HFFc6 (cell line): Measurements from ENCODE around the gene GALNT17. TPM values are rescaled to one million over a fixed set of nuclear protein-coding genes. Genes with fewer than 3 reads are reported as not detected.

Experiments used
- DNase-seq: peaks from one replicate; pipeline ENCODE4 v3.0.0-alpha.2; 2018
- H3K27ac Mint-ChIP-seq: 2 replicates; pipeline ENCODE4 v1.8.0; 2020; ENCODE audit warnings: mild to moderate bottlenecking, mixed read lengths
- H3K27me3 Mint-ChIP-seq: 2 replicates; pipeline ENCODE4 v1.8.0; 2021; ENCODE audit warnings: mild to moderate bottlenecking, moderate library complexity, mixed read lengths; ENCODE audit not compliant: insufficient read depth
- H3K36me3 Mint-ChIP-seq: 2 replicates; pipeline ENCODE4 v1.8.0; 2021; ENCODE audit warnings: low read depth, mixed read lengths
- H3K4me1 Mint-ChIP-seq: 2 replicates; pipeline ENCODE4 v1.8.0; 2020; ENCODE audit warnings: low read depth, mixed read lengths
- H3K4me3 Mint-ChIP-seq: 2 replicates; pipeline ENCODE4 v1.8.0; 2020; ENCODE audit warnings: mild to moderate bottlenecking, moderate library complexity, mixed read lengths
- H3K9me3 Mint-ChIP-seq: 2 replicates; pipeline ENCODE4 v1.8.0; 2020; ENCODE audit warnings: mild to moderate bottlenecking, mixed read lengths
- CTCF ChIP-seq: fragments of 200-600 bp; sonication (generic); IDR thresholded peaks from 2 replicates; pipeline ENCODE4 v1.5.0; 2021; ENCODE audit warnings: antibody characterized with exemption, mild to moderate bottlenecking
- total RNA-seq, 6 experiments: library from RNA; stranded (reverse); fragmentation: NEBNext Ultra II Directional; extraction: Animal tissue kit (Norgen Biotek cat#: 25700); gene quantifications; 2 replicates in 1 of 6; 3 replicates in 5 of 6; pipeline ENCODE4 v1.2.3, GENCODE V29; 2021

The GALNT17 gene
- total RNA-seq, 6 experiments from 2014 or later = not detected

DNA sequence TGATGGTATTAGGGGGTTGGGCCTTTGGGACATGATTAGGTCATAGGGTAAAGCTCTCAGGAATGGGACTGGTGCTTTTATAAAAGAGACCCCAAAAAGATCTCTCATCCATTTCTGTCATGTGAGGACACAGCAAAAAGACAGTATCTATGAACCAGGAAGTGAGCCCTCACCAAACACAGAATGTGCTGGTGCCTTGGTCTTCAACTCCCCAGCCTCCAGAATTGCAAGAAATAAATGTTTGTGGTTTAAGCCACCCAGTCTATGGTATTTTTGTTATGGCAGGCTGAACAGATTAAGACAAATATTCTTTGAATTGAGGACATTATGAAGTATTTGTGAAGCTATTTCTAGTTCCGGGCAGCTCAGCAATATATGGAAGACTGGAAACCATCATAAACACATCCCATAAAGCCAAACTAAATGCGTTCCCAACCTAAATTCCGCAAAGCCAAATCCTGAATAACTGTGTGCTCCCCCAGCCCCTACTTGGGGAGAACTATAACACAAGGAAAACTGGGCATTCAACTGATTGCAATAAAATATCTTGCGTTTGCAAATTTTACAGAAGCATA is 153.7 kb downstream of the GALNT17 start:
- Mint-ChIP-seq H3K27me3 (no peaks in the 10 kb centered on the region), H3K9me3 (peaks cover 42% of the 10 kb centered on the region), H3K4me1 (no peaks in the 10 kb centered on the region), H3K27ac (no peak overlapping the region), H3K36me3 (no peaks in the 10 kb centered on the region), H3K4me3 (no peak overlapping the region)
- no peak for TF ChIP-seq CTCF
- DNase-seq = no peak

DNA sequence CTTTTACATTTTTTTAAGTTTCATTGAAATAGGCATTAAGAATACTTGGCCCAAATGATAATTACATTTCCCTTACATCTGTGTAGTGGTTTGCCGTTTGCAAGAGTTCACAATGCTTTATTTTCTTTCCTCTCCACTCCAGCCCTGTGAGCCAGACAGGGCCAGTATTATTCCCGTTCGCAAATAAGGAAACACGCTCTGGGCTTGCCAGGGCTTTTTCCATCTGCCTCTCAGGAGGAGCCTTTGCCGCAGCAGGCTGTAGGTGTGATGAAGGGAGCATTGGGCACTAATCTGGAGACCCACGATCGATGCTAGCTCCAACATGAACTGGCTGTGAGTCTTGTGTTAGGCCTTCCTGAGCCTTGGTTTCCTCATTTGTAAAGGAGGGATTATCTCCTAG is 154.4 kb downstream of the GALNT17 start:
- Mint-ChIP-seq H3K4me3 (no peak overlapping the region), H3K9me3 (peaks cover 40% of the 10 kb centered on the region), H3K4me1 (no peaks in the 10 kb centered on the region), H3K27ac (no peak overlapping the region), H3K27me3 (no peaks in the 10 kb centered on the region), H3K36me3 (no peaks in the 10 kb centered on the region)
- no peak for TF ChIP-seq CTCF
- DNase-seq = no peak

DNA sequence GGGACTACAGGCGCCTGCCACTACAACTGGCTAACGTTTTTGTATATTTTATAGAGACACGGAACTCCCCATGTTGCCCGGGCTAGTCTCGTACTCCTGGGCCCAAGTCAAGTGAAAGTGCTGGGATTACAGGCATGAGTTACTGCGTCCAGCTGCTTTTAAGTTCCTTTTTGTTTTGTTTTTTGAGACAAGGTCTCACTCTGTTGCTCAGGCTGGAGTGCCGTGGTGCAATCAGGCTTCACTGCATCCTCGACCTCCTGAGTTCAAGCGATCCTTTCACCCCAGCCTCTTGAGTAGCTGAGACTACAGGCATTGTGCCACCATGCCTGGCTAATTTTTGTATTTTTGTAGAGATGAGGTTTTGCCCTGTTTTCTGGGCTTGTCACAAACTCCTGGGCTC is 155.0 kb downstream of the GALNT17 start:
- no peak for TF ChIP-seq CTCF
- Mint-ChIP-seq H3K4me1 (no peaks in the 10 kb centered on the region), H3K27ac (no peak overlapping the region), H3K27me3 (no peaks in the 10 kb centered on the region), H3K9me3 (peaks cover 35% of the 10 kb centered on the region), H3K4me3 (no peak overlapping the region), H3K36me3 (no peaks in the 10 kb centered on the region)
- no peak for DNase-seq

DNA sequence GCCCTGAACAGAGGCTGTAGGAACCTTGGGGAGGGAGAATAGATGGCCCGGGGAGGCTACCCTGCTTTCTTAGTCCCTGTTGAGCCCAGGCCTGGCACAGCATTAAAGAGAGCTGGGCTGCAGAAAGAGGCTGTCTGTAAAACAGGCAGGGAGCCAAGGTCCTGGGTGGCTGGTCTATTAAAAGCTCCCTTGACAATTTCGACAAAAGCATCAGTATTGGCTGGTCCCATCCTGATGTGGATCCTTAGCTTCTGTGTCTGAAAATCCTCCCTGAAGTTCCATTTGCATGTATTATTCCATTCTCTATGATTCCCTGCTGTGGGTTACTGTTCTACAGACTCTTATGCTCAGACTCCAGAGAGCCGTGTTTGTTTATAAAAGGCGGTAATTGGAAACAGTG is 158.5 kb downstream of the GALNT17 start:
- Mint-ChIP-seq H3K4me1 (no peaks in the 10 kb centered on the region), H3K27ac (no peak overlapping the region)
- DNase-seq = no peak

DNA sequence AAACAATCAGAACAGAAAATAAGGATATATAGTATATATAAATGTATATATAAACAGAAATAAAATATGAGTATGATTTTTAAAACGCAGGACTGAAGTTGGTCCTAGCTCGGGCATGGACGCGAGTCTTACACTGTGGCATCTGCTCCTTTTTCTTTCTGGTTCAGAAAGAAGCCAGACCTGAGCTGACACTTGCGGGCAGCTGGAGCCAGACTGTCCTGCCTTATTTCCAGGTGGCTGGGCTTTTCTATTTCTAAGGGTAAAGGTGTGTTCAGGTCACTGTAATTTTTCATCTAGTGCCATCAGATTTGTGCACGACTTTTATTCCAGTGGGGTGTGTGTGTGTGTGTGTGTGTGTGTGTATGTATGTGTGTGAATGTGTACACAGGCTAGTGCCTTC is 166.4 kb downstream of the GALNT17 start:
- DNase-seq = no peak
- Mint-ChIP-seq H3K9me3 (peaks cover 24% of the 10 kb centered on the region), H3K27me3 (no peaks in the 10 kb centered on the region), H3K27ac (no peak overlapping the region), H3K4me1 (no peaks in the 10 kb centered on the region), H3K36me3 (no peaks in the 10 kb centered on the region), H3K4me3 (no peak overlapping the region)
- no peak for TF ChIP-seq CTCF

More for the DNA sequence above, 158.5 kb downstream of the GALNT17 start:
- H3K9me3 Mint-ChIP-seq = peaks cover 19% of the 10 kb centered on the region
- H3K27me3 Mint-ChIP-seq = no peaks in the 10 kb centered on the region
- H3K36me3 Mint-ChIP-seq = no peaks in the 10 kb centered on the region
- no peak for TF ChIP-seq CTCF
- no peak overlapping the region for H3K4me3 Mint-ChIP-seq

DNA sequence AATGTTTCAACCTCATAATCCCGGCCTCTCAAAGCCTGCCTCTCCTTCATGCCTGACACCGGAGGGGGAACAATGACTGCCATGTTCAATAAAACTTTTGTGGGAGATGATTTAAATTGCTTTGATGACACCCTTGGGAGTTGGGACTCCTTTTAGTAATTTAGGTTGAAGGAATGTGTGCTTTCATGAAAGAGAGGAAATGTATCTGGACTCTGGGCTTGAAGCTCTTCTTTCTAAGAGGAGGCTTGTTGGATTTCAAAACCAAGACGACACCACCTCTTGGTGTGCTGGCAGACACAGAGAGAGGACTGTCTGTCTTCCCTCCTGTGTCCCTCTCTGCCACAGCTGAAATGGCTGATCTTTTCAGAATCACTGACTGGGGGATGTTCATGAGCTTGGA is 168.1 kb downstream of the GALNT17 start:
- TF ChIP-seq CTCF = no peak
- DNase-seq = no peak
- Mint-ChIP-seq H3K4me3 (no peak overlapping the region), H3K9me3 (peaks cover 24% of the 10 kb centered on the region), H3K36me3 (no peaks in the 10 kb centered on the region), H3K27ac (no peak overlapping the region), H3K27me3 (no peaks in the 10 kb centered on the region), H3K4me1 (no peaks in the 10 kb centered on the region)
